ENCODE data around the gene PIP5K1A. TPM values are rescaled to one million over a fixed set of nuclear protein-coding genes. Genes with fewer than 3 reads are reported as not detected.

PIP5K1A gene
- total RNA-seq, 2 donors from 2014 or later, result 35.6 to 41.8 TPM

GRCh38 chr1:151167116-151167515 is 31.2 kb upstream of the PIP5K1A start:
- no peaks in the 10 kb centered on the region for H3K27me3 ChIP-seq
- H3K36me3 ChIP-seq, result peaks cover 17% of the 10 kb centered on the region
- no peak overlapping the region for H3K27ac ChIP-seq
- DNase-seq (ENCODE audit: low spot score), result no peak
- peaks cover 0 to 31% of the 10 kb centered on the region in 2 donors for H3K4me1 ChIP-seq
- peak overlapping the region in 1 of 2 donors; percentile 81 for H3K4me3 ChIP-seq
- H3K9me3 ChIP-seq, result no peaks in the 10 kb centered on the region
- TF ChIP-seq, protein P1, sequence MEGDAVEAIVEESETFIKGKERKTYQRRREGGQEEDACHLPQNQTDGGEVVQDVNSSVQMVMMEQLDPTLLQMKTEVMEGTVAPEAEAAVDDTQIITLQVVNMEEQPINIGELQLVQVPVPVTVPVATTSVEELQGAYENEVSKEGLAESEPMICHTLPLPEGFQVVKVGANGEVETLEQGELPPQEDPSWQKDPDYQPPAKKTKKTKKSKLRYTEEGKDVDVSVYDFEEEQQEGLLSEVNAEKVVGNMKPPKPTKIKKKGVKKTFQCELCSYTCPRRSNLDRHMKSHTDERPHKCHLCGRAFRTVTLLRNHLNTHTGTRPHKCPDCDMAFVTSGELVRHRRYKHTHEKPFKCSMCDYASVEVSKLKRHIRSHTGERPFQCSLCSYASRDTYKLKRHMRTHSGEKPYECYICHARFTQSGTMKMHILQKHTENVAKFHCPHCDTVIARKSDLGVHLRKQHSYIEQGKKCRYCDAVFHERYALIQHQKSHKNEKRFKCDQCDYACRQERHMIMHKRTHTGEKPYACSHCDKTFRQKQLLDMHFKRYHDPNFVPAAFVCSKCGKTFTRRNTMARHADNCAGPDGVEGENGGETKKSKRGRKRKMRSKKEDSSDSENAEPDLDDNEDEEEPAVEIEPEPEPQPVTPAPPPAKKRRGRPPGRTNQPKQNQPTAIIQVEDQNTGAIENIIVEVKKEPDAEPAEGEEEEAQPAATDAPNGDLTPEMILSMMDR (IDR thresholded peaks at IDR 0.05), result no peak

- DNase-seq (ENCODE audit: low spot score), result no peak
- Histone ChIP-seq H3K27ac (no peak overlapping the region), H3K9me3 (no peaks in the 10 kb centered on the region), H3K4me3 (no peak overlapping the region), H3K27me3 (no peaks in the 10 kb centered on the region), H3K4me1 (peaks cover 0 to 20% of the 10 kb centered on the region in 2 donors), H3K36me3 (peaks cover 23% of the 10 kb centered on the region)
- TF ChIP-seq, protein P1 (IDR thresholded peaks at IDR 0.05), result no peak
Measured at GRCh38 chr1:151171190-151171589, 27.2 kb upstream of the PIP5K1A start.

- TF ChIP-seq, protein P1 (IDR thresholded peaks at IDR 0.05), result no peak
- Histone ChIP-seq H3K36me3 (peaks cover 42% of the 10 kb centered on the region), H3K9me3 (no peaks in the 10 kb centered on the region), H3K27ac (no peak overlapping the region), H3K4me3 (no peak overlapping the region), H3K4me1 (peaks cover 0 to 9% of the 10 kb centered on the region in 2 donors), H3K27me3 (no peaks in the 10 kb centered on the region)
- no peak for DNase-seq (ENCODE audit: low spot score)
Measured at GRCh38 chr1:151175041-151175741, 23.2 kb upstream of the PIP5K1A start.

DNA sequence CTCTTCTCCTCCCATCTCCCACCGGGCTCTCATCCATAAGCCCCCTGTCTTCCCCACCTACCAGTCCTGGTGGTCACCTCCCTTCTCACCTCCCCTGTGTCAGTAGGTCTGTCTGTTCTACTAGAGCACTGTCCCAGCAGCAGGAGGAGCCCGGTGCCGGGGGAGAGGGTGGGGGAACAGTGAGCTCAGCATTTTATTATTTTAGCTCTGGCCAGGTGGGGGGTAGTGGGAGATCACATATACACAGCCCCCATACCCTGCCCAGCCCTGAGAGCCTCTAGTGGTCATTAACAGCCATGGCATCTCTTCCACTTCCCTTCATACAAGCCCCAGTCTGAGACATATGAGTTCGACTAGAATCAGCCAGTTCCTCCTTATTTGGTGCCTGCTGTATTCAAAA is 22.5 kb upstream of the PIP5K1A start, which contains the start of gene TMOD4:
TSS of gene TMOD4 (minus strand) at position 119 of the 400 bp plus-strand sequence. CDS start 1,106 bp downstream, outside the sequence.
- Histone ChIP-seq H3K36me3 (peaks cover 46% of the 10 kb centered on the region), H3K4me3 (no peak within 1 kb of the TSS)

GRCh38 chr1:151176514-151177045 is 21.8 kb upstream of the PIP5K1A start:
- no peaks in the 10 kb centered on the region for H3K9me3 ChIP-seq
- no peak overlapping the region for H3K4me3 ChIP-seq
- H3K4me1 ChIP-seq, result peaks cover 0 to 9% of the 10 kb centered on the region in 2 donors
- TF ChIP-seq, protein P1 (IDR thresholded peaks at IDR 0.05), result no peak
- H3K27me3 ChIP-seq, result no peaks in the 10 kb centered on the region
- H3K36me3 ChIP-seq, result peaks cover 53% of the 10 kb centered on the region
- DNase-seq (ENCODE audit: low spot score), result no peak
- H3K27ac ChIP-seq, result no peak overlapping the region

More for the DNA sequence above, 22.5 kb upstream of the PIP5K1A start, which contains the start of gene TMOD4:
- Histone ChIP-seq H3K27ac (no peak within 1 kb of the TSS), H3K4me1 (peaks cover 0 to 9% of the 10 kb centered on the region in 2 donors), H3K9me3 (no peaks in the 10 kb centered on the region), H3K27me3 (no peaks in the 10 kb centered on the region)
- DNase-seq (ENCODE audit: low spot score), result no peak
- TF ChIP-seq, protein P1 (IDR thresholded peaks at IDR 0.05), result peak in 1 of 2 donors; percentile 51
